Caco-2 (cell line): ENCODE measurements around the gene GDF11. TPM values are rescaled to one million over a fixed set of nuclear protein-coding genes. Genes with fewer than 3 reads are reported as not detected.

Experiments used
- BruUV-seq: library from RNA; stranded (reverse); fragments of 400-500 nt; replicated peaks from 2 replicates; lab custom pipeline; 2021; lab: Mats Ljungman, UMichigan
- CTCF ChIA-PET: fragments of 300-600 bp; sonication (Branson Sonifier 250); formaldehyde crosslinking; loops from one replicate; lab custom pipeline; 2022; ENCODE audit warnings: antibody characterized with exemption; lab: Charles Lee
- POLR2A ChIA-PET: fragments of 300-600 bp; sonication (Branson Sonifier 250); formaldehyde crosslinking; loops from one replicate; lab custom pipeline; 2022; ENCODE audit warnings: antibody characterized with exemption; lab: Charles Lee
- DNase-seq, 2 experiments: peaks; one replicate each; pipeline versions ENCODE4 v3.0.0 to v3.0.0-alpha.2; 2020 to 2022
- H3K27me3 ChIP-seq: replicated peaks from 2 replicates; pipeline ENCODE4 v1.6.0; 2011; ENCODE audit warnings: low read length; ENCODE audit not compliant: control insufficient read depth, insufficient read depth
- H3K36me3 ChIP-seq: 2 replicates; pipeline ENCODE4 v1.5.1; 2011; ENCODE audit warnings: low read length; ENCODE audit not compliant: control insufficient read depth, insufficient read depth
- H3K4me1 ChIP-seq: fragments of 250-450 bp; sonication (Bioruptor Pico); 2 replicates; pipeline ENCODE4 v1.5.1; 2020; ENCODE audit warnings: mild to moderate bottlenecking
- H3K4me3 ChIP-seq: 2 replicates; pipeline ENCODE4 v1.5.1; 2011; ENCODE audit warnings: low read depth, mild to moderate bottlenecking, control low read depth, low read length
- H3K9me3 ChIP-seq: fragments of 250-450 bp; sonication (Bioruptor Pico); 2 replicates; pipeline ENCODE4 v1.5.1; 2020; ENCODE audit warnings: mild to moderate bottlenecking, moderate library complexity
- H3K27ac Mint-ChIP-seq: one replicate; pipeline ENCODE4 v1.8.0; 2022; ENCODE audit warnings: mixed read lengths; ENCODE audit not compliant: unreplicated experiment
- H3K27me3 Mint-ChIP-seq: one replicate; pipeline ENCODE4 v1.8.0; 2022; ENCODE audit warnings: mixed read lengths; ENCODE audit not compliant: insufficient read depth, unreplicated experiment
- H3K36me3 Mint-ChIP-seq: one replicate; pipeline ENCODE4 v1.8.0; 2022; ENCODE audit warnings: mild to moderate bottlenecking, mixed read lengths; ENCODE audit not compliant: insufficient read depth, unreplicated experiment
- H3K4me1 Mint-ChIP-seq: one replicate; pipeline ENCODE4 v1.8.0; 2022; ENCODE audit warnings: low read depth, mixed read lengths; ENCODE audit not compliant: unreplicated experiment
- H3K4me3 Mint-ChIP-seq: one replicate; pipeline ENCODE4 v1.8.0; 2022; ENCODE audit warnings: mild to moderate bottlenecking, moderate library complexity, mixed read lengths; ENCODE audit not compliant: unreplicated experiment
- H3K9me3 Mint-ChIP-seq: one replicate; pipeline ENCODE4 v1.8.0; 2022; ENCODE audit warnings: mixed read lengths; ENCODE audit not compliant: unreplicated experiment
- intact Hi-C: fragments of 100-400 bp; cut with micrococcal nuclease; formaldehyde crosslinking; loops from one replicate; pipeline ENCODE4 v1.10.0; 2022; ENCODE audit not compliant: unreplicated experiment
- total RNA-seq: library from RNA; stranded (reverse); gene quantifications from 2 replicates; pipeline ENCODE4 v1.2.3, GENCODE V29; 2022
- TF ChIP-seq, protein P1 (sequence below), 2 experiments: fragments of 200-600 bp in 1 of 2; IDR thresholded peaks; 1 replicate in 1 of 2; 2 replicates in 1 of 2; pipeline versions ENCODE4 v1.5.1 to v1.8.0; 2011 to 2022; ENCODE audit warnings: antibody characterized with exemption in 1 of 2, control low read depth in 1 of 2, inconsistent platforms in 1 of 2, low read depth in 1 of 2, low read length in 1 of 2, mild to moderate bottlenecking in 1 of 2, moderate library complexity in 1 of 2; ENCODE audit not compliant: insufficient read depth in 1 of 2, severe bottlenecking in 1 of 2, unreplicated experiment in 1 of 2

The GDF11 gene
- total RNA-seq, 1 experiment from 2014 or later: 11.0 TPM

DNA sequence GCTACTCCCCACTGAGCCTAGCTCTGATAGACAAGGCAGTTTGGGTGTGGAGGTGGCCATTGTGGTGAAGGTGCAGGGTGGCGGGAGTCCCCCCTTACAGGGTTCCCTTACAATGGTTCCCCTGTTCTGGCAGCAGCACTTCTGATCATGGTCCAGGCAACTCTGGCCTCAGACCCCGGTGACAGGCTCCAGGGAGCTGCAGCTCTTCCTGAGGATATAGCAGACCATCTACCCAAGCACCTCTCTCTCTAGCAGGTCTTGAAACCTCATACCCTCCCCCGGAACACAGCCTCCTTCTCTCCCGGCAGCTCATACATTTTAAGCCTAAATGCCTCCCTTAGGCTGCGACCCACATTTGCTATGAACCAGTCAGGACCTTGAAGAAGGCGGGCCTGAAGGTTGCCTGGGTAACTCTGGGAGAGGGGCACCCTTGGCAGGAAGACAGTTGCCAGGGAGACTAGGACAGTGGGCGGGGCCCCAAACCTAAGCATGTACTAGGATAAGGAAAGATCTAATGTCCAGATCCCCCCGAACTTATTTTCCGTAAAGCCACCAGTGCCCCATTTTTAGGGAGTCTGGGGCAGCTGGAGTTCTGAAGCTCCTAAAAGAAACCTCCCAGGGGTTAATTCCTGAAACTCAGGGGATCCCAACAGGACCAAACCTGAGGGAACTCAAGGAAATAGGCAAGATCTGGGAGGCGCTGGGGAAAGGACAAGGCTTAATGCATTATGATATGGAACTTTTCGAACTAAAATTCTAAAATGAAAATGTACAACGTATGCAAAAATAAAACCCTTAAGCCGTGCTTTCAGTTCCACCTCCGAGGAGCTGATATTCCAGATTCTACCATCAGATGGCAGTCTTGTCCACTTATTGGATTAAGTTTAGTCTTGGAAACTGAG is 4.5 kb upstream of the GDF11 start:
- H3K27me3 Mint-ChIP-seq: no peaks in the 10 kb centered on the region
- Histone ChIP-seq H3K4me3 (peak overlapping the region; percentile 48), H3K36me3 (no peaks in the 10 kb centered on the region), H3K27me3 (no peaks in the 10 kb centered on the region), H3K9me3 (no peaks in the 10 kb centered on the region), H3K4me1 (peaks cover 14% of the 10 kb centered on the region)
- H3K27ac Mint-ChIP-seq: peak overlapping the region; percentile 43
- ChIA-PET CTCF (interaction anchor here (0.5 to 3.8 kb wide), 31 partner anchors 9 to 451 kb away, joined by 3 to 37 read pairs (median 6); partner anchors contain the start of genes CD63, DNAJC14, ORMDL2 and PA2G4), POLR2A (interaction anchor here (0.6 to 1.2 kb wide), 7 partner anchors 9 to 362 kb away, joined by 3 to 9 read pairs (median 4); partner anchors contain the start of genes CD63, DNAJC14, ORMDL2 and SARNP)
- DNase-seq: peak; percentile 82 to 84
- H3K4me3 Mint-ChIP-seq: peak overlapping the region; percentile 77
- intact Hi-C loops: loop anchor here (1.0 to 2.0 kb wide), 6 partner anchors 59 to 303 kb away; partner anchors contain the start of genes PYM1, RPS26 and SUOX
- TF ChIP-seq, protein P1, sequence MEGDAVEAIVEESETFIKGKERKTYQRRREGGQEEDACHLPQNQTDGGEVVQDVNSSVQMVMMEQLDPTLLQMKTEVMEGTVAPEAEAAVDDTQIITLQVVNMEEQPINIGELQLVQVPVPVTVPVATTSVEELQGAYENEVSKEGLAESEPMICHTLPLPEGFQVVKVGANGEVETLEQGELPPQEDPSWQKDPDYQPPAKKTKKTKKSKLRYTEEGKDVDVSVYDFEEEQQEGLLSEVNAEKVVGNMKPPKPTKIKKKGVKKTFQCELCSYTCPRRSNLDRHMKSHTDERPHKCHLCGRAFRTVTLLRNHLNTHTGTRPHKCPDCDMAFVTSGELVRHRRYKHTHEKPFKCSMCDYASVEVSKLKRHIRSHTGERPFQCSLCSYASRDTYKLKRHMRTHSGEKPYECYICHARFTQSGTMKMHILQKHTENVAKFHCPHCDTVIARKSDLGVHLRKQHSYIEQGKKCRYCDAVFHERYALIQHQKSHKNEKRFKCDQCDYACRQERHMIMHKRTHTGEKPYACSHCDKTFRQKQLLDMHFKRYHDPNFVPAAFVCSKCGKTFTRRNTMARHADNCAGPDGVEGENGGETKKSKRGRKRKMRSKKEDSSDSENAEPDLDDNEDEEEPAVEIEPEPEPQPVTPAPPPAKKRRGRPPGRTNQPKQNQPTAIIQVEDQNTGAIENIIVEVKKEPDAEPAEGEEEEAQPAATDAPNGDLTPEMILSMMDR (IDR thresholded peaks at IDR 0.05; ENCODE audit: insufficient read depth in 1 of 2, low read depth in 1 of 2, low read length in 1 of 2, severe bottlenecking in 1 of 2, unreplicated experiment in 1 of 2): peak; percentile 70 to 75
- H3K9me3 Mint-ChIP-seq: no peaks in the 10 kb centered on the region
- BruUV-seq: no TSS peak
- no peaks in the 10 kb centered on the region for H3K36me3 Mint-ChIP-seq
- H3K4me1 Mint-ChIP-seq: peaks cover 28% of the 10 kb centered on the region

DNA sequence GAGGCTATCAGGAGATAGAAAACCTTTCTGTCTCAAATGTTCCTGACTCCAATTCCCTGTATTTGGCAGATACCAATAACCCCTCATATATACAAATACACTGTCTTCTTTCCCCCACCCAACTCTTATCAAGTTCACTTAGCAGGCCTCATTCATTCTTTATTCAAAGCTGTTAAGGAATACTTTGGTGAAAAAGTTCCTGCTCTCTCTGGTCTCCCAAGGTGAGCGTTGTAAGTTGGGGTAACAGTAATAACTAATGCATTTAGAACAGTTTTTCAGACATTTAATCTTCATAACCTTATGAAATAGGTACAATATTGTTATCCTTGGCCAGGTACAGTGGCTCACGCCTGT is 3.9 kb upstream of the GDF11 start:
- no peak overlapping the region for H3K4me3 ChIP-seq
- DNase-seq: no peak
- H3K36me3 ChIP-seq: no peaks in the 10 kb centered on the region
- H3K9me3 ChIP-seq: no peaks in the 10 kb centered on the region
- BruUV-seq: no TSS peak
- peaks cover 28% of the 10 kb centered on the region for H3K4me1 Mint-ChIP-seq
- intact Hi-C loops: loop anchor here (1.0 to 2.0 kb wide), 3 partner anchors 188 to 258 kb away; partner anchors contain the start of genes PYM1 and SUOX
- H3K36me3 Mint-ChIP-seq: no peaks in the 10 kb centered on the region
- no peak overlapping the region for H3K27ac Mint-ChIP-seq
- TF ChIP-seq, protein P1 (IDR thresholded peaks at IDR 0.05; ENCODE audit: insufficient read depth in 1 of 2, low read depth in 1 of 2, low read length in 1 of 2, severe bottlenecking in 1 of 2, unreplicated experiment in 1 of 2): no peak
- POLR2A ChIA-PET: interaction anchor here (0.8 to 1.2 kb wide), 2 partner anchors 9 to 79 kb away, joined by 3 to 9 read pairs; partner anchors contain the start of genes ORMDL2 and SARNP
- H3K27me3 ChIP-seq: no peaks in the 10 kb centered on the region
- H3K4me3 Mint-ChIP-seq: peak overlapping the region; percentile 77
- no peaks in the 10 kb centered on the region for H3K9me3 Mint-ChIP-seq
- H3K27me3 Mint-ChIP-seq: no peaks in the 10 kb centered on the region
- CTCF ChIA-PET: interaction anchor here (0.5 to 3.8 kb wide), 27 partner anchors 9 to 450 kb away, joined by 3 to 37 read pairs (median 7); partner anchors contain the start of genes CD63, ORMDL2, PA2G4 and PYM1
- peaks cover 14% of the 10 kb centered on the region for H3K4me1 ChIP-seq
